GM12878 (cell line): ENCODE results near the gene RNFT2. TPM values are rescaled to one million over a fixed set of nuclear protein-coding genes. Genes with fewer than 3 reads are reported as not detected.

Experiments used
- ATAC-seq: fragments of 200-7000 bp; cut with Tn5 transposase; 3 replicates; pipeline ENCODE4 v1.9.1; 2020; ENCODE audit warnings: mild to moderate bottlenecking, moderate library complexity
- BruUV-seq: library from RNA; stranded (reverse); fragments of 400-500 nt; replicated peaks from 2 replicates; lab custom pipeline; 2021; lab: Mats Ljungman, UMichigan
- CTCF ChIA-PET: fragments of 300-600 bp; sonication (Branson Sonifier 250); formaldehyde crosslinking; extraction: SDS; loops from one replicate; lab custom pipeline; 2021; ENCODE audit warnings: inconsistent platforms; lab: Yijun Ruan, JAX
- POLR2A ChIA-PET: fragments of 350-600 bp; formaldehyde crosslinking; extraction: SDS; loops from one replicate; lab custom pipeline; 2021; ENCODE audit warnings: inconsistent platforms; lab: Charles Lee
- RAD21 ChIA-PET: fragments of 300-600 bp; sonication (Branson Sonifier 250); formaldehyde crosslinking; loops from one replicate; lab custom pipeline; 2023; ENCODE audit warnings: antibody characterized with exemption; ENCODE audit not compliant: unreplicated experiment; lab: Charles Lee
- SMC1A ChIA-PET: fragments of 300-600 bp; sonication (Branson Sonifier 250); formaldehyde crosslinking; loops from one replicate; lab custom pipeline; 2023; ENCODE audit not compliant: unreplicated experiment, uncharacterized antibody; lab: Charles Lee
- DNase-seq: peaks from one replicate; pipeline ENCODE4 v3.0.0-alpha.2; 2011; ENCODE audit warnings: low read depth, low spot score
- FAIRE-seq: peaks from 3 replicates; lab custom pipeline; 2011; peaks lifted over from hg19 to GRCh38; lab: Jason Lieb, UNC
- H2AFZ ChIP-seq: 2 replicates; pipeline ENCODE4 v1.6.0; 2011; ENCODE audit warnings: low read depth, low read length, control low read depth; ENCODE audit not compliant: control insufficient read depth
- H3K27ac ChIP-seq: 2 replicates; pipeline ENCODE4 v1.5.1; 2011; ENCODE audit warnings: control low read depth; ENCODE audit not compliant: control insufficient read depth, insufficient read depth
- H3K27me3 ChIP-seq, 2 experiments: replicated peaks in 1 of 2; 2 replicates each; pipeline versions ENCODE4 v1.6.0 to v1.6.1; 2011; ENCODE audit warnings: low read length in 1 of 2; ENCODE audit not compliant: control insufficient read depth in 2 of 2, insufficient read depth in 2 of 2
- H3K36me3 ChIP-seq, 2 experiments: 2 replicates each; pipeline ENCODE4 v1.5.1; 2011; ENCODE audit warnings: low read length in 1 of 2; ENCODE audit not compliant: control insufficient read depth in 2 of 2, insufficient read depth in 2 of 2
- H3K4me1 ChIP-seq: 2 replicates; pipeline ENCODE4 v1.6.1; 2011; ENCODE audit warnings: mild to moderate bottlenecking, low read length, moderate library complexity, mixed read lengths; ENCODE audit not compliant: control insufficient read depth, insufficient read depth
- H3K4me2 ChIP-seq: 2 replicates; pipeline ENCODE4 v1.6.0; 2011; ENCODE audit warnings: control low read depth; ENCODE audit not compliant: control insufficient read depth, insufficient read depth
- H3K4me3 ChIP-seq: fragments of 200-600 bp; sonication (generic); 2 replicates; pipeline ENCODE4 v1.5.1; 2016
- H3K79me2 ChIP-seq: 2 replicates; pipeline ENCODE4 v1.6.0; 2011; ENCODE audit warnings: low read length; ENCODE audit not compliant: control insufficient read depth, insufficient read depth
- H3K9ac ChIP-seq: 2 replicates; pipeline ENCODE4 v1.8.0; 2011; ENCODE audit warnings: low read length, control low read depth, mixed read lengths; ENCODE audit not compliant: control insufficient read depth, insufficient read depth
- H3K9me3 ChIP-seq: replicated peaks from 3 replicates; pipeline ENCODE4 v1.5.1; 2011; ENCODE audit warnings: mild to moderate bottlenecking, low read length; ENCODE audit not compliant: control insufficient read depth, insufficient read depth
- H4K20me1 ChIP-seq: 2 replicates; pipeline ENCODE4 v1.6.0; 2011; ENCODE audit not compliant: control insufficient read depth, insufficient read depth
- LARP7 ChIP-seq: fragments of 450-650 bp; IDR thresholded peaks from 2 replicates; pipeline ENCODE4 v1.6.1; 2017; ENCODE audit warnings: mild to moderate bottlenecking
- TBL1XR1 ChIP-seq: IDR thresholded peaks from 2 replicates; pipeline ENCODE4 v1.6.1; 2012; ENCODE audit warnings: low read depth, low read length, improper control_type of control experiment
- WGBS: methylation state at CpG from one replicate; pipeline ENCODE4 v1.1.6; 2016; ENCODE audit warnings: low lambda C conversion rate; ENCODE audit not compliant: insufficient replicate concordance, insufficient coverage; ENCODE audit errors: missing lambda C conversion rate; 5-methylcytosine and 5-hydroxymethylcytosine counted together
- in situ Hi-C: fragments of 300-500 bp; cut with MboI; formaldehyde crosslinking; loops from 9 replicates; pipeline ENCODE4 v1.14.3; 2018; ENCODE audit warnings: mixed read lengths
- intact Hi-C: fragments of 100-400 bp; cut with micrococcal nuclease; formaldehyde crosslinking; loops from one replicate; pipeline ENCODE4 v1.14.2; 2022; ENCODE audit not compliant: unreplicated experiment
- polyA plus RNA-seq, 11 experiments: library from polyadenylated mRNA; depleted of rRNA in 4 of 11; unstranded in 6 of 11; stranded (reverse) in 5 of 11; fragments of >200 nt; fragmentation: Nextera tagmentation in 4 of 11; fragmentation: Illumina TruSeq in 1 of 11; extraction: Ambion mirVana in 4 of 11; extraction: Trizol in 1 of 11; gene quantifications; 1 replicate in 1 of 11; 2 replicates in 10 of 11; pipeline versions ENCODE4 v1.2.1 to v1.2.3, GENCODE V29; 2011 to 2016; ENCODE audit warnings: inconsistent platforms in 2 of 11, missing spikeins in 2 of 11, low read depth in 1 of 11
- total RNA-seq, 4 experiments: library from RNA; depleted of rRNA in 3 of 4; stranded (reverse); fragments of >200 nt in 3 of 4; fragmentation: Illumina TruSeq in 1 of 4; extraction: Trizol in 1 of 4; gene quantifications; 2 replicates each; pipeline versions ENCODE4 v1.2.1 to v1.2.3, GENCODE V29; 2013 to 2021
- TF ChIP-seq, protein P1 (sequence below): IDR thresholded peaks from 2 replicates; pipeline ENCODE4 v1.6.1; 2012; ENCODE audit warnings: low read depth, low read length, improper control_type of control experiment
- TF ChIP-seq, protein P2 (sequence below): fragments of 450-650 bp; IDR thresholded peaks from 2 replicates; pipeline ENCODE4 v1.6.1; 2017; ENCODE audit warnings: mild to moderate bottlenecking, moderate library complexity

The RNFT2 gene
- total and polyA plus RNA-seq, 10 of the 15 experiments (the other 5 are each of a cell fraction or from before 2014, with no cell fraction given): 2.5 to 17.3 (median 9.7) TPM

DNA sequence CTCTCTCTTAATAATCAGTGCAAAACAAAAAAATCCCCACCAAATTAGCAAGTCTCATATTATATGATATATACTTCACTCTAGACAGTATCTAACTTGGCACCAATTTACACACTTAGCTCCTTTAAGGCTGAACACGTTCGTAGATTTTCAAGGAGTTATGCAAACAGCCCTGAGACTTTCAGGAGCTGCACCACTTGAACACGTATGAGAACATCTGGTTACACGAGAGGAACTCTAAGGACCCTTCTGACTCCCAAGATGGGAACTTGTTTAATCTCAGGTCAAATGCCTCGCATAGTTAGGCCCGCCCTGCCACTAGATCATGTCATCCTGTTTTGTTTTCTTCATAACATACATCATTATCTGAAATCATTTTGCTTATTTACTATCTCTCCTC is 10.2 kb upstream of the RNFT2 start:
- no peak for FAIRE-seq
- no peaks in the 10 kb centered on the region for H3K4me1 ChIP-seq
- ChIA-PET CTCF (interaction anchor here (1.2 kb wide), 2 partner anchors 19 to 79 kb away, joined by 3 to 6 read pairs; no protein-coding TSS in a partner anchor), POLR2A (no interaction called here), RAD21 (no interaction called here), SMC1A (interaction anchor here (0.6 kb wide), 1 partner anchor 24 kb away, joined by 3 read pairs; no protein-coding TSS in a partner anchor)
- H3K27ac ChIP-seq: no peak overlapping the region
- no peaks in the 10 kb centered on the region for H3K9me3 ChIP-seq
- H2AFZ ChIP-seq: no peak overlapping the region
- 82% methylated on average over 6 of the region's 6 CpGs for WGBS
- TF ChIP-seq, protein P1, sequence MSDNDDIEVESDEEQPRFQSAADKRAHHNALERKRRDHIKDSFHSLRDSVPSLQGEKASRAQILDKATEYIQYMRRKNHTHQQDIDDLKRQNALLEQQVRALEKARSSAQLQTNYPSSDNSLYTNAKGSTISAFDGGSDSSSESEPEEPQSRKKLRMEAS: no peak
- no peak for TF ChIP-seq TBL1XR1
- TF ChIP-seq, protein P2, sequence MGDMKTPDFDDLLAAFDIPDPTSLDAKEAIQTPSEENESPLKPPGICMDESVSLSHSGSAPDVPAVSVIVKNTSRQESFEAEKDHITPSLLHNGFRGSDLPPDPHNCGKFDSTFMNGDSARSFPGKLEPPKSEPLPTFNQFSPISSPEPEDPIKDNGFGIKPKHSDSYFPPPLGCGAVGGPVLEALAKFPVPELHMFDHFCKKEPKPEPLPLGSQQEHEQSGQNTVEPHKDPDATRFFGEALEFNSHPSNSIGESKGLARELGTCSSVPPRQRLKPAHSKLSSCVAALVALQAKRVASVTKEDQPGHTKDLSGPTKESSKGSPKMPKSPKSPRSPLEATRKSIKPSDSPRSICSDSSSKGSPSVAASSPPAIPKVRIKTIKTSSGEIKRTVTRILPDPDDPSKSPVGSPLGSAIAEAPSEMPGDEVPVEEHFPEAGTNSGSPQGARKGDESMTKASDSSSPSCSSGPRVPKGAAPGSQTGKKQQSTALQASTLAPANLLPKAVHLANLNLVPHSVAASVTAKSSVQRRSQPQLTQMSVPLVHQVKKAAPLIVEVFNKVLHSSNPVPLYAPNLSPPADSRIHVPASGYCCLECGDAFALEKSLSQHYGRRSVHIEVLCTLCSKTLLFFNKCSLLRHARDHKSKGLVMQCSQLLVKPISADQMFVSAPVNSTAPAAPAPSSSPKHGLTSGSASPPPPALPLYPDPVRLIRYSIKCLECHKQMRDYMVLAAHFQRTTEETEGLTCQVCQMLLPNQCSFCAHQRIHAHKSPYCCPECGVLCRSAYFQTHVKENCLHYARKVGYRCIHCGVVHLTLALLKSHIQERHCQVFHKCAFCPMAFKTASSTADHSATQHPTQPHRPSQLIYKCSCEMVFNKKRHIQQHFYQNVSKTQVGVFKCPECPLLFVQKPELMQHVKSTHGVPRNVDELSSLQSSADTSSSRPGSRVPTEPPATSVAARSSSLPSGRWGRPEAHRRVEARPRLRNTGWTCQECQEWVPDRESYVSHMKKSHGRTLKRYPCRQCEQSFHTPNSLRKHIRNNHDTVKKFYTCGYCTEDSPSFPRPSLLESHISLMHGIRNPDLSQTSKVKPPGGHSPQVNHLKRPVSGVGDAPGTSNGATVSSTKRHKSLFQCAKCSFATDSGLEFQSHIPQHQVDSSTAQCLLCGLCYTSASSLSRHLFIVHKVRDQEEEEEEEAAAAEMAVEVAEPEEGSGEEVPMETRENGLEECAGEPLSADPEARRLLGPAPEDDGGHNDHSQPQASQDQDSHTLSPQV: no peak
- no peak for TF ChIP-seq LARP7
- H3K4me3 ChIP-seq: no peak overlapping the region
- H3K79me2 ChIP-seq: no peaks in the 10 kb centered on the region; the same call in 1 of the 2 replicates
- no peak overlapping the region for H3K4me2 ChIP-seq
- no peak overlapping the region for H3K9ac ChIP-seq
- in situ Hi-C loops: no loop called here
- H3K27me3 ChIP-seq: no peaks in the 10 kb centered on the region
- no peaks in the 10 kb centered on the region; the same call in 1 of the 2 replicates for H4K20me1 ChIP-seq
- intact Hi-C loops: no loop called here
- DNase-seq: no peak
- no TSS peak for BruUV-seq
- peaks cover under 1 to 3% of the 10 kb centered on the region in 2 experiments; a peak in 3 of 4 replicates for H3K36me3 ChIP-seq
- ATAC-seq: no peak
